H1 (cell line): ENCODE data around the gene LMNB1. TPM values are rescaled to one million over a fixed set of nuclear protein-coding genes. Genes with fewer than 3 reads are reported as not detected.

Source experiments
- CHD1 ChIP-seq: IDR thresholded peaks from 2 replicates; pipeline ENCODE4 v1.6.1; 2012; ENCODE audit warnings: low read depth, low read length, improper control_type of control experiment
- CHD2 ChIP-seq: IDR thresholded peaks from 2 replicates; pipeline ENCODE4 v1.6.1; 2012; ENCODE audit warnings: low read length, improper control_type of control experiment
- CHD7 ChIP-seq: fragments of 300-600 bp; sonication (generic); IDR thresholded peaks from 2 replicates; pipeline ENCODE4 v1.7.1; 2012; ENCODE audit warnings: low read length, moderate library complexity, mild to moderate bottlenecking, inconsistent platforms; ENCODE audit not compliant: insufficient replicate concordance
- CREB1 ChIP-seq: IDR thresholded peaks from 2 replicates; pipeline ENCODE4 v1.6.1; 2012; ENCODE audit warnings: inconsistent platforms
- polyA plus RNA-seq, 7 experiments: library from polyadenylated mRNA; depleted of rRNA in 3 of 7; stranded (reverse) in 5 of 7; unstranded in 2 of 7; fragments of >200 nt in 5 of 7; fragments of 200-250 nt in 2 of 7; gene quantifications; 1 replicate in 5 of 7; 2 replicates in 1 of 7; 4 replicates in 1 of 7; pipeline versions ENCODE4 v1.2.1 to v1.2.3, GENCODE V29; 2011 to 2013; ENCODE audit warnings: missing spikeins in 2 of 7, mixed read lengths in 2 of 7
- total RNA-seq: library from RNA; stranded (reverse); fragmentation: NEBNext Ultra II Directional; extraction: Animal tissue kit (Norgen Biotek cat#: 25700); gene quantifications from 2 replicates; pipeline ENCODE4 v1.2.1, GENCODE V29; 2021

LMNB1 gene
- total and polyA plus RNA-seq, 2 of the 8 experiments (the other 6 are each of a cell fraction or from before 2014, with no cell fraction given) = 73.5 to 225 TPM

GRCh38 chr5:126755593-126755992 is 21.3 kb upstream of the LMNB1 start (continued):
- no peak for TF ChIP-seq CHD7
- TF ChIP-seq CHD1 = no peak
- TF ChIP-seq CHD2 = no peak
- TF ChIP-seq CREB1 = no peak
